GM21390 (cell line): ENCODE data around the gene ZNF598.

ENCODE experiments used
- ATAC-seq: cut with Tn5 transposase; IDR thresholded peaks from one replicate; pipeline ENCODE4 v1.9.1; 2021; ENCODE audit not compliant: unreplicated experiment

The ZNF598 gene

DNA sequence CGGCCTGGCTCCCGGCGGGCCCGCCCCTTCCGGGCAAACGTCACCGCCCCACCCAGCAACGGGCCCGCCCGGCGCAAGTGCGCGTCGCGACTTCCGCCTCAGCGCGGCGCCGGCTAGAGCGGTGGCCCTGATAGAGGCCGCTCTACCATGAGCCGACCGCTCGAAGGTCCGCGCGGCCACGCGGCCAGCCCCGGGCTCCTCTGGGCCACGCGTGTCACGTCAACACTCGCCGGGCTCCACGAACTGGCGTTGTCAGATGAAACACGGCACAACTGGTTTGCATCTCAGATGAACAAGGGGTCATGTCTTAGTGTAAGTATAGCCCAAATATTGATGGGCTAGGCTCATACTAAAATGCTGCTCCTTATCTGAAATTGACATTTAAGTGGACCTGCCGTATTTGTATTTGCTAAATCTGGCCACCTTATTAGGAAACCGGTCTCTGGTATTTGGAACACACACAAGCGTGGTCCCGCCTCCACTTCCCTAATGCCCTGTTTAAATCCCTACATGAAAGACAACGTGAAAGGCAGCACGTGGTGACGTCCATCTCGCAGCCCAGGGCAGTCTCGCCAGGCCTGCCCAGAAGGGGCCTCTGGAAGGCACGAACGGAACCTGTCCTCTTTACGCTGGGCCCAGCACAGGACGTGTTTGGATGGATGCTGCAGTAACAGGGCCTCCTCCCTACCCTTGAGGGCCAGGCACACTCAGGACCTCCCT is at the start of gene ZNF598:
TSS of gene ZNF598 (minus strand) at position 31 of the 720 bp plus-strand sequence.
- peak; percentile 86 for ATAC-seq

DNA sequence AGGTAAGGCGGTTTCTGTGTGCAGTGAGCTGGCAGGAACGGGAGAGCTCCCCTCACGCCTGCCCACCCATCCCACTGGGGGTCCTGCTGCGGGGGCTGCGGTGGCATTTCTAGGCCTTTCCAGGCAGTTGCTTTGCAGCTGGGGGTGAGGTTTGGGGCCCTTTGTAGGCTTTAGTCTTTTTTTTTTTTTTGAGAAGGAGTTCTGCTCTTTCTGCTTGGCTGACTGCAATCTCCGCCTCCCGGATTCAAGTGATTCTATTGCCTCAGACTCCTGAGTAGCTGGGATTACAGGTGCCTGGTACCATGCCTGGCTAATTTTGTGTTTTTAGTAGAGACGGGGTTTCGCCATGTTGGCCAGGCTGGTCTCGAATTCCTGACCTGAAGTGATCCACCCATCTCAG is 49.3 kb upstream of the ZNF598 start:
- no peak for ATAC-seq

DNA sequence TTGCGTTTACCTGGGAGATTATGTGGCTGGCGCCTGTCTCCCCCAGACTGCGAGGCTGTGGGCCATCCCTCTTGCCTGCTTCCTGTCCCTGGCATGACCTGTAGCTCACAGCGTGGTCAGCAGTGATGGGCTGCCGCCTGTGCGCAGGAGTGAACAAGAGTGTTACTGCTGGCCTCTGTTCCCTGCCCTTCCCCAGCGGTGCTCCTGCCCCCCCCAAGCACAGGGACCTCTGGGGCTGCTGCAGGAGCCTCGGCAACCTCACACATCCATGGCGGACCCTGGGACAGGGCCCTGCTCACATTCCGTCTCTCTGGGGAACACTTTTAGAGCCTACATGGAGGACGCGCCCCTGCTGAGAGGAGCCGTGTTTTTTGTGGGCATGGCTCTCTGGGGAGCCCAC is 48.8 kb upstream of the ZNF598 start:
- ATAC-seq: no peak

DNA sequence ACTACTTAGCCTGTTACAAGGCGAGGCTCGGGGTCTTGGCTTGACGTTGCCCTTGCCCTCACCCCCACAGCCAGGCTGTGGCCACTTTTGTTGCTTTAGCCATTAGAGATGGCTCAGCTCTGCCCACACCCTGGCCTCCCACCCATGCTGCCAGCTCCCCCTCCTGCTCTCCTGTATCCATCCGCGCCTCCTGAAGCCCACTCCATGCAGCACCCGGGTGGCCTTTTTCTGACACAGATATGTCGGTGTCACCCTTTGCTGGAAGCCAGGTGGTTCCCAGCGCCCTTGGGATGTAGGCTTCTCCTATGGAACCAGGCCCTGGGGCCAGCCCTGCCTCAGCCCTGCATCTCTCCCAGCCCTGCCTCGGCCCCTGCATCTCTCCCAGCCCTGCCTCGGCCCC is 47.8 kb upstream of the ZNF598 start:
- no peak for ATAC-seq

- no peak for ATAC-seq
Observed at GRCh38 chr16:2056681-2057407, 47.2 kb upstream of the ZNF598 start.

DNA sequence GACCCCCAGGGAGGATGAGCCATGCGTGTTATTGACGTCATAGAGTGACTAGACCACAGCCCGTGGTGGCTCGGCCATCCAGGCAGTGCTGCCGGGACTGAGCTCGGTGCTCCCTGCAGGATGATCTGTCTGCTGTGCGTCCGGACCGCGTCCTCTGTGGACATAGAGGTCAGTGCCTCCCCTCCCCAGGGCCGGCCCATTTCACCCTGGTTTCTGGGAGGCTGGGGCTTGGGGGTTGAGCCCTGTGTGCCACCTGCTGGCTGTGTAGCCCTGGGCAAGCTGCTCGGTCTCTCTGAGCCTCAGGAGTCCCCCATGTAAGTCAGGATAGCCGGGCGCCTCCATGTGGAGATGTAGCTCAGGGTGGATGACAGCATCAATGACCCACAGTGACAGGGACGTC is 46.5 kb upstream of the ZNF598 start:
- ATAC-seq: no peak

DNA sequence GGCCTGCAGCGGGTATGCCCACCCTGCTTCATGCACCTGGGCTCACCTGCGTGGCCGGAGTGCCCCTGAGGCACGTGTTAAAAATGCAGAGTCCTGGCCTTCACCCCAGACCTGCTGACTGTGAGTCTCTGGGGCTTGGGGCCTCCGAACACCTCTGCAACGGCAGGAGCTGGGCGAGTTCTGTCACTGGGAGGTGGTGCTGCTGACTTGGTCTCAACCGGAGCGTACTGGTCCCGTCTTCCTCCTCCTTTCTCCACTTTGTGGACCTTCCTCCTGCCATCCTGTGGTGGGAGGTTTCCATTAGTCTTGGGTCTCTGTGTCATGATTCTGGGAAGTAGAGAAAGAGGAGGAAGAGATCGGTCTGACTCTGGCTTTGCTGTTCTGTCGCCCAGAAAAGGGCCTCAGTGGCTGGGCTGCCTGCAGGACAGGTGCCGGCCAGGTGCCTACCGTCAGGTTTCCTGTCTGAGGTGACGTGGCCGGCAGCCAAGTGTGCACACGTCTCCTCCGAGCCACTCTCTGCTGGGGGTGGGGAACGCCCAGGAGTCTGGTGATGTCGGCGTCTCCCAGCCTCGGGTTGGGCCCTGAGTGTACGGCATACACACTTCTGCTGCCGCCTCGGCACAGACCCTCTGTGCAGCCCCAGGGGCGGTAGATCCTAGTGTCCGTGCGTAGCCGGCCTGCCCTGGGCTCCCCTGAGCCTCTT is 45.1 kb upstream of the ZNF598 start:
- no peak for ATAC-seq

GRCh38 chr16:2053897-2054296 is 44.3 kb upstream of the ZNF598 start:
- no peak for ATAC-seq

DNA sequence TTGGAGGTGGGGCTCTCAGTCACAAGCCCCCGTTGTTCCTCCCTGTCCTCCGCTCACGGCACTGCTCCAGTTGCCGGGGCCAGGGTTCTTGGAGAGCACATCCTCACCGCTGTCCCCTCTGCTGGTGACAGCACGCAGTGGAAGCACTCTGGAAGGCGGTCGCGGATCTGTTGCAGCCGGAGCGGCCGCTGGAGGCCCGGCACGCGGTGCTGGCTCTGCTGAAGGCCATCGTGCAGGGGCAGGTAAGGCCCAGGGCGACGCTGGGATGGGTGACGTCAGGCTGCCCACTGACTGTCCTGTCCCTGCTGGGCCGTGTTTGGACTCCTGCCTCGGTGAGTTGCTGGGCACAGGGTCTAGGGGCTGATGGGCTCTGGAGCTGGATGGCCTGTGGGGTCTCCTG is 43.6 kb upstream of the ZNF598 start:
- ATAC-seq: no peak

DNA sequence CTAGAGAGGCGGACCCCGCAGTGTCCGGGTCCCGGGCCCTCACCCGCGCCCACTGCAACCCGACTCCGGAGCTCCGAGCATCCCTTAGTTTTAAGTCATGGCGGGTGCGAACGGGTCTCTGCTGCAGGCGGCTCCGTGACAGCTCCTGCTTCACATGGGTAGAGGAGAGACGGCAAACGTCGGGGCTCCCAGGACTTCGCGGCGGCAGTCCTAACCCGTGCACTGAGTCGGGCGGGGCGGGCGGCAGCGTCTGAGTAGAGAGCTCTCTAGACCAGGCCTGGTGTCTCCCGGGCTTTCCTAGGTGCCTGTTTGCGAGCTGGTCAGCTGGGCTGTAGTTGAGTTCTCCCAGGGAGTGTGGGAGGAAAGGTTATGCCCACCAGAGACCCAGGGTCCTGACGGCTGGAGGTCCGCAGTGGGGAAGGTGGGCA is 38.5 kb upstream of the ZNF598 start:
- ATAC-seq: no peak

GRCh38 chr16:2047330-2048115 is 37.9 kb upstream of the ZNF598 start, which contains the start of the genes NTHL1 and TSC2:
Gene NTHL1, minus strand, starts transcription at chr16:2047834. Its CDS starts 11 bp downstream, at chr16:2047823.
Gene TSC2, plus strand, starts transcription at chr16:2047985. Its CDS starts 631 bp downstream, at chr16:2048616.
- peak; percentile 84 for ATAC-seq

GRCh38 chr16:2046893-2047329 is 37.3 kb upstream of the ZNF598 start:
- ATAC-seq: no peak

DNA sequence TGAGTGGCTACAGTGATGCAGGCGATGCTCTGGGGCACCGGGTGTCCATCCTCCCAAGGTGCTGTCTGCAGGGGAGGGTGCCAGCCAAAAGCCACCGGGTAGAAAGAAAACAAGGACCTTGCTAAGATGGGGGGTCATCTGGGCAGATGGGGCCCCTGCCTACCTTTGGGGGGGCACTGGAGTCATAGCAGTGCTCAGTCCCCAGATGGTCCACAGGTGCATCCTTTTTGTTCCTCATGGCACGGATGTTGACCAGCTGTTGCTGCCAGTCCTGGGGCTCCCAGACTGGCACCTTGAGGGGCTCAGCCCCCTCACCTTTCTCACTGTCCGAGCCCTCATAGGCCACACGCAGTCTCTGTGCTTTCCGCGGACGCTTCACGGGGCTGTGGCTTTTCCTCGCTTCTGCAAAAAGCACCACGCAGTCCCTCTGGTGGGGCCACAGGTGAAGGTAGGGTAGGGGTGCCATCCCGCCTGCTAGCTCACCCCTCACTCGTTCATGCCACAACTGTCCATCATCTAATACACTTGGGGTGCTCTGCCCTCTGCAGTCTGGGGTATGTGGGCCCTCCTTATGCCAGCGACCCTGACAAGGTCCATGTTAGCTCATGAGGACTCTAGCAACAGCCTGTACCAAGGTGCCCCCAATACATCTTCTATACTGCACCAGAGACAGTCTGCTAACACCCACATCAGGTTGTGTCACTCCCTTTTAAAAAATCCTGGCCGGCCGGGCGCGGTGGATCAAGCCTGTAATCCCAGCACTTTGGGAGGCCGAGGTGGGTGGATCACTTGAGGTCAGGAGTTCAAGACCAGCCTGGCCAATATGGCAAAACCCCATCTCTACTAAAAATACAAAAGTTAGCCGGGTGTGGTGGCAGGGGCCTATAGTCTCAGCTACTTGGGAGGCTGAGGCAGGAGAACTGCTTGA is 36.6 kb upstream of the ZNF598 start:
- no peak for ATAC-seq

DNA sequence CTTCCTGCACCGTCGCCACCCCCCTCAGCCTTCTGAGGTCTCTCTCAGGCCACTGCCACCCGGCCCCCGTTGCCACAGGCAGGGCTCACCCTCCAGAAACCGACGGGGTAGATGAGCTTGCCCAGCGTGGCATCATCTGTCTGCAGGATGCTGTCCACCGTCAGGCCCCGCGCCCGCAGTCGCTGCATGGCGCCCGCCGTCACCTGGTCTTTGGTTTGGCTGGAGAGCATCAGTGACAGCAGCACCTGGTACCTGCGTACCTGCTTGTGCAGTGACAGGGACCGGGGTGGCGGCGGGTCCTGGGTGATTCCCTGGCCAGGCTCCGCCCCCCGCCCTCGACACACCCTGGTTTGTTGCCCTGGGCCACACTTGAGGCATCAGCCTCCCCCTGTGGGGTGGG is 34.9 kb upstream of the ZNF598 start:
- no peak for ATAC-seq

- no peak for ATAC-seq
Observed at GRCh38 chr16:2043667-2044451, 34.2 kb upstream of the ZNF598 start.

- no peak for ATAC-seq
Observed at GRCh38 chr16:2042986-2043666, 33.5 kb upstream of the ZNF598 start.

DNA sequence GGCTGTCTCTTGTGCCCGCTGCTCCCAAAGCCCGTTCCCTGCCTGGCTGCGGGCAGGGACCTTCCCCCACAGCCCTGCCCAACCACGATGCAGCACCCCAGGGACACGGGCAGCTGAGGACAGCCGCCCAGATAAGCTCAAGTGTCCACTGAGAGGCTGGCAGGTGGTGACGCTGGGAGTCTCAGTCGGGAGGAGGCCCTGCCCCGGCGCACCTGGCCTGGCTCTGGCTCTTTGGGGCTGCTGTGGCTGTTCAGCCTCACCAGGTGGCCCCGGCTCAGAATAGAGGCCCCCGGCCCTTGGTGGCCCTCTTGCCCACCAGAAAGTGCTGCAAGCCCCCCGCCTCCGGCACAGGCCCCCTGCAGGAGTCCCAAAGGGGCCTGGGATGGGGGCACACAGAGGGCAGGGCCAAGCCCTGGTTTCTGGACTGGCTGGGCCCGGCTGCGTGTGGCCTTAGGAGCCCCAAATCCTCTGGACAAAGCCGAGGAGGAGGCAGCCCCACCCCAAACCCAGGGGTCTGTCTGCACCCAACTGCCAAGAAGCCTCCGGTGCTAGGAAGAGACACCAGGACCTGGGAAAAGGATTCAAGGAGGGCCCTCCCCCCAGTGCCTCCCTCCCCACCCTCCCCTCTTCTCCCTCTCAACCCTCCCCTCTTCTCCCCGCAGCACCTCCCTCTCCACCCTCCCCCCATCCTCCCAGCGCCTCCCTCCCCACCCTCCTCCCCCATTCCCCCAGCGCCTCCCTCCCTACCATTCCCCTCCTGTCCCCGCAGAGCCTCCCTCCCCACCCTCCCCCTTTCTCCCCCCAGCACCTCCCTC is 32.8 kb upstream of the ZNF598 start:
- no peak for ATAC-seq
